Panc1 (cell line): Measurements from ENCODE around the gene GAL3ST2. TPM values are rescaled to one million over a fixed set of nuclear protein-coding genes. Genes with fewer than 3 reads are reported as not detected.
"Not testable (repeated sequence)": the region's sequence is repeated elsewhere in the genome, so short reads cannot be mapped to it uniquely, and the experiment has no call there.

Source experiments
- ATAC-seq: fragments of 200-7000 bp; cut with Tn5 transposase; 2 replicates; pipeline ENCODE4 v1.9.1; 2020; ENCODE audit warnings: mild to moderate bottlenecking, moderate library complexity
- BruUV-seq: library from RNA; stranded (reverse); fragments of 400-500 nt; replicated peaks from 2 replicates; lab custom pipeline; 2021; lab: Mats Ljungman, UMichigan
- CTCF ChIA-PET: fragments of 300-600 bp; sonication (Branson Sonifier 250); formaldehyde crosslinking; loops from one replicate; lab custom pipeline; 2022; ENCODE audit warnings: antibody characterized with exemption; lab: Charles Lee
- POLR2A ChIA-PET: fragments of 300-600 bp; sonication (Branson Sonifier 250); formaldehyde crosslinking; loops from one replicate; lab custom pipeline; 2022; ENCODE audit warnings: antibody characterized with exemption; lab: Charles Lee
- DNase-seq: peaks from one replicate; pipeline ENCODE4 v3.0.0-alpha.2; 2010; ENCODE audit warnings: low read depth, low spot score
- H3K27ac ChIP-seq: 2 replicates; pipeline ENCODE4 v1.5.1; 2011; ENCODE audit warnings: mild to moderate bottlenecking, low read length, inconsistent platforms
- H3K27me3 ChIP-seq: fragments of 200-500 bp; sonication (Bioruptor generic); 2 replicates; pipeline ENCODE4 v1.6.0; 2014; ENCODE audit warnings: low read length, inconsistent platforms; ENCODE audit not compliant: control insufficient read depth, insufficient read depth
- H3K36me3 ChIP-seq: fragments of 200-500 bp; sonication (Bioruptor generic); 2 replicates; pipeline ENCODE4 v1.5.1; 2014; ENCODE audit warnings: inconsistent platforms, mild to moderate bottlenecking, low read length, moderate library complexity; ENCODE audit not compliant: control insufficient read depth, insufficient read depth
- H3K4me1 ChIP-seq: 2 replicates; pipeline ENCODE4 v1.5.1; 2011; ENCODE audit warnings: inconsistent platforms, mild to moderate bottlenecking, low read length, moderate library complexity; ENCODE audit not compliant: control insufficient read depth, insufficient read depth
- H3K4me3 ChIP-seq, 2 experiments: 2 replicates each; pipeline ENCODE4 v1.5.1; 2011 to 2012; ENCODE audit warnings: low read depth in 2 of 2, low read length in 2 of 2, mild to moderate bottlenecking in 2 of 2, inconsistent platforms in 1 of 2, moderate library complexity in 1 of 2
- H3K9me3 ChIP-seq: fragments of 200-500 bp; sonication (Bioruptor generic); 2 replicates; pipeline ENCODE4 v1.5.1; 2014; ENCODE audit warnings: low read depth, mild to moderate bottlenecking, inconsistent platforms, low read length, moderate library complexity; ENCODE audit not compliant: control insufficient read depth, insufficient read depth
- CTCF ChIP-seq: fragments of 450-650 bp; IDR thresholded peaks from 2 replicates; pipeline ENCODE4 v1.5.1; 2017; ENCODE audit warnings: mild to moderate bottlenecking
- POLR2AphosphoS5 ChIP-seq: IDR thresholded peaks from 2 replicates; pipeline ENCODE4 v1.6.1; 2012; ENCODE audit warnings: mild to moderate bottlenecking, low read depth, low read length, moderate library complexity
- REST ChIP-seq, 2 experiments: IDR thresholded peaks; 2 replicates each; pipeline ENCODE4 v1.6.1; 2011 to 2012; ENCODE audit warnings: low read depth in 2 of 2, control low read depth in 1 of 2, low read length in 1 of 2, mild to moderate bottlenecking in 1 of 2, moderate library complexity in 1 of 2; ENCODE audit not compliant: insufficient read depth in 1 of 2
- SIN3A ChIP-seq: IDR thresholded peaks from 2 replicates; pipeline ENCODE4 v1.6.1; 2012; ENCODE audit warnings: low read depth, mild to moderate bottlenecking, low read length, moderate library complexity, borderline replicate concordance; ENCODE audit not compliant: insufficient read depth
- TCF7L2 ChIP-seq: IDR thresholded peaks from 2 replicates; pipeline ENCODE4 v1.6.1; 2011; ENCODE audit warnings: mild to moderate bottlenecking, low read depth, low read length, inconsistent platforms
- in situ Hi-C: cut with HindIII; loops from 2 replicates; pipeline ENCODE4 v1.10.0; 2016; ENCODE audit warnings: low sequenced_read_pairs, low pct_unique_long_range_greater_than_20kb
- intact Hi-C: fragments of 100-400 bp; cut with micrococcal nuclease; formaldehyde crosslinking; loops from one replicate; pipeline ENCODE4 v1.10.0; 2022; ENCODE audit not compliant: unreplicated experiment
- total RNA-seq: library from RNA; stranded (reverse); gene quantifications from one replicate; pipeline ENCODE4 v1.2.1, GENCODE V29; 2021; ENCODE audit not compliant: unreplicated experiment

Gene GAL3ST2
- total RNA-seq, 1 experiment from 2014 or later, result 1.6 TPM

GRCh38 chr2:241817126-241817820 lies 40.7 kb downstream of the GAL3ST2 start:
- ATAC-seq (no peak), DNase-seq (no peak)
- Histone ChIP-seq H3K4me3 (no peak overlapping the region), H3K36me3 (no peaks in the 10 kb centered on the region), H3K27ac (no peak overlapping the region), H3K4me1 (peaks cover 3% of the 10 kb centered on the region; the same call in 1 of the 2 replicates), H3K9me3 (no peaks in the 10 kb centered on the region), H3K27me3 (no peaks in the 10 kb centered on the region)
- in situ Hi-C loops (no loop called here), intact Hi-C loops (no loop called here)
- CTCF ChIA-PET, result no interaction called here
- POLR2A ChIA-PET, result no interaction called here
- TF ChIP-seq POLR2AphosphoS5 (no peak), TCF7L2 (no peak), CTCF (no peak), REST (IDR thresholded peaks at IDR 0.05; ENCODE audit: insufficient read depth in 1 of 2, low read depth in 2 of 2, low read length in 1 of 2) (no peak), SIN3A (no peak)
- BruUV-seq, result no TSS peak

DNA sequence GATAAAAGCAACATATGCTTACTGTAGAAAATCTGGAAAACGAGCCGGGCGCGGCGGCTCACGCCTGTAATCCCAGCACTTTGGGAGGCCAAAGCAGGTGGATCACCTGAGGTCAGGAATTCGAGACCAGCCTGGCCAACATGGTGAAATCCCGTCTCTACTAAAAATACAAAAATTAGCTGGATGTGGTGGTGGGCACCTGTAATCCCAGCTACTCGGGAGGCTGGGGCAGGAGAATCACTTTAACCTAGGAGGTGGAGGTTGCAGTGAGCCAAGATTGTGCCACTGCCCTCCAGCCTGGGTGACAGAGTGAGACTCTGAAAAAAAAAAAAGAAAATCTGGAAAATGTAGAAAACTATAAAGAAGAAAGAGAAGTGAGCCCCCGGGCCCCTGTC lies 41.2 kb downstream of the GAL3ST2 start:
- BruUV-seq, H3K9me3 ChIP-seq, ATAC-seq, H3K27me3 ChIP-seq, H3K4me3 ChIP-seq, H3K4me1 ChIP-seq, in situ Hi-C loops, H3K36me3 ChIP-seq, intact Hi-C loops, POLR2A ChIA-PET, DNase-seq, CTCF ChIA-PET, H3K27ac ChIP-seq: not testable (repeated sequence)

- no peak for DNase-seq
- Histone ChIP-seq H3K9me3 (no peaks in the 10 kb centered on the region), H3K36me3 (no peaks in the 10 kb centered on the region), H3K4me3 (no peak overlapping the region), H3K27ac (no peak overlapping the region), H3K4me1 (peaks cover 3% of the 10 kb centered on the region; the same call in 1 of the 2 replicates), H3K27me3 (no peaks in the 10 kb centered on the region)
- BruUV-seq, result no TSS peak
- in situ Hi-C loops, result no loop called here
- intact Hi-C loops, result no loop called here
- ChIA-PET CTCF (no interaction called here), POLR2A (no interaction called here)
- TF ChIP-seq REST (IDR thresholded peaks at IDR 0.05; ENCODE audit: insufficient read depth in 1 of 2, low read depth in 2 of 2, low read length in 1 of 2) (no peak), POLR2AphosphoS5 (no peak), TCF7L2 (no peak), SIN3A (no peak), CTCF (no peak)
- ATAC-seq, result no peak
Observed at GRCh38 chr2:241818229-241818942, 41.8 kb downstream of the GAL3ST2 start.
